PFSK-1 (cell line): ENCODE measurements around the gene ZNF836.

Source experiments
- FOXP2 ChIP-seq: optimal IDR thresholded peaks from 2 replicates; pipeline ENCODE3; 2011; ENCODE audit warnings: borderline replicate concordance, control low read depth, inconsistent platforms; ENCODE audit not compliant: insufficient read depth; ENCODE audit errors: extremely low read length, extremely low read depth
- POLR2AphosphoS5 ChIP-seq: IDR thresholded peaks from 2 replicates; pipeline ENCODE4 v1.6.1; 2012; ENCODE audit warnings: low read depth, mild to moderate bottlenecking, control low read depth, low read length, moderate library complexity
- REST ChIP-seq, 2 experiments: IDR thresholded peaks; 2 replicates each; pipeline versions ENCODE4 v1.6.1 to v1.8.0; 2011 to 2012; ENCODE audit warnings: low read depth in 2 of 2, low read length in 2 of 2, control low read depth in 1 of 2, inconsistent platforms in 1 of 2, mild to moderate bottlenecking in 1 of 2, moderate library complexity in 1 of 2; ENCODE audit not compliant: insufficient read depth in 1 of 2
- SIN3A ChIP-seq: IDR thresholded peaks from 2 replicates; pipeline ENCODE4 v1.6.1; 2012; ENCODE audit warnings: mild to moderate bottlenecking, low read length, moderate library complexity, borderline replicate concordance; ENCODE audit not compliant: insufficient read depth
- TAF1 ChIP-seq: IDR thresholded peaks from 2 replicates; pipeline ENCODE4 v1.6.1; 2012; ENCODE audit warnings: low read length, control low read depth, borderline replicate concordance; ENCODE audit not compliant: insufficient read depth

The ZNF836 gene

DNA sequence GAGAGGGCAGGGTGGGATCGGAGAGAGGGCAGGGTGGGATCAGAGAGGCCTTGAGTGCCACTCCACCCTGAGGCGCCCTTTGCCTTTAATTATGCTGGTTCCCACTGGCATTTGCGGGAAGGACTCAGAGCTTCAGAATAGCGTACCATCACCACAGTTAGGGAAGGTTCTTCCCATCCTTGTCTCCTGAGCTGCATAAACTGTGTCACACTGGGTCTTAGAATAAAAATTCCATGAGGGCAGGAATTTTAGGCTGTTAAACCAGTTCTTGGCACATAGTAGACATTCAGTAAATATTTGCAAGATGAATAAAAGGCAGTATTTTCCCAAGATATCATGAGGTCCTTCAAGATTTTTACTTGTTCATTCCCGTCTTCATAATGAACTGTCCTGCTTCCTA lies 42.8 kb upstream of the ZNF836 start:
- no peak for TF ChIP-seq TAF1

DNA sequence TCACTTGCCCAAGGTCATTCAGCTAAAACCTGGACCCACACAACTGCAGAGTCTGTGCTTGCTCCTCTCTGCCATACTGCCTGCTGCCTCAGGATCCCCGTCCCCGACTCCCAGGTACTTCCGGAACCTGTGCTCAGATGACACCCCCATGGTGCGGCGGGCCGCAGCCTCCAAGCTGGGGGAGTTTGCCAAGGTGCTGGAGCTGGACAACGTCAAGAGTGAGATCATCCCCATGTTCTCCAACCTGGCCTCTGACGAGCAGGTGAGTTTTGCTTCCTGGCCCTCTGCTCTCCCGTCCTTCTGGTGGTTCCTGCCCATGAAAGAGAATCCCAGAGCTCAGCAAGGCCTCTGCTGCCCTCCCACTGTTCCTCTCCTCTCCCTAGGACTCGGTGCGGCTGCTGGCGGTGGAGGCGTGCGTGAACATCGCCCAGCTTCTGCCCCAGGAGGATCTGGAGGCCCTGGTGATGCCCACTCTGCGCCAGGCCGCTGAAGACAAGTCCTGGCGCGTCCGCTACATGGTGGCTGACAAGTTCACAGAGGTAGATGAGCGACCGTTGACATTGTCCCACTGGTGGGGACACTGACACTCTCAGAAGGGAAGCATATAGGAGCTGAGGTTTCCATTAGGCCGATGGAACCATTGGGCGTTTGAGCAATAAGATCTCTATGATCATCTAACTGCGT lies 41.3 kb upstream of the ZNF836 start:
- no peak for TF ChIP-seq POLR2AphosphoS5
- TF ChIP-seq FOXP2: no peak
- no peak for TF ChIP-seq TAF1
- no peak for TF ChIP-seq SIN3A

DNA sequence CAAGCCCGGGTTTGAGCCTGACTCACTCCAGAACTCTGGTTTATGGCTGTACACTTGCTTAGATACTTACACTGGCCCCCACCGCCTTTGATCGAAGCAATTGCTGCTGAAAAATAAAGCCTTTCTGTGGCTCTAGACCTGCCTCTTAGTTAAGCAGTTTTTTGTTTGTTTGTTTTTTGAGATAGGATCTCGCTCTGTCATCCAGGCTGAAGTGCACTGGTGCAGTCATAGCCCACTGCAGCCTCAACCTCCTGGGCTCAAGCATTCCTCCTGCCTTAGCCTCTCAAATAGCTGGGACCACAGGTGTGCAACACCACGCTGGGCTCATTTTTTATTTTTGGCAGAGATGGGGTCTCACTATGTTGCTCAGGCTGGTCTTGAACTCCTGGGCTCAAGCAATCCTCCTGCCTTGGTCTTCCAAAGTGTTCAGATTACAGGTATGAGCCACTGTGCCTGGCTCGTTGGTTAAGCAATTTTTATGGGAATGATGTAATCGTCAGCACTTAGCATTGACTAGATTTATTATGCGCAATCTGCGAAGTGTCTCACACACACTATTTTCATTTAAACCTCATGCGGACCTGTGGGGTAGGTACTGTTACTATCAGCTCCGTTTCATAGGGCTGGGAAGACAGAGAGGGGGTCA lies 40.6 kb upstream of the ZNF836 start:
- TF ChIP-seq FOXP2 (no peak), POLR2AphosphoS5 (no peak), REST (IDR thresholded peaks at IDR 0.05; ENCODE audit: insufficient read depth in 1 of 2, low read depth in 2 of 2, low read length in 2 of 2) (no peak), TAF1 (no peak), SIN3A (no peak)

DNA sequence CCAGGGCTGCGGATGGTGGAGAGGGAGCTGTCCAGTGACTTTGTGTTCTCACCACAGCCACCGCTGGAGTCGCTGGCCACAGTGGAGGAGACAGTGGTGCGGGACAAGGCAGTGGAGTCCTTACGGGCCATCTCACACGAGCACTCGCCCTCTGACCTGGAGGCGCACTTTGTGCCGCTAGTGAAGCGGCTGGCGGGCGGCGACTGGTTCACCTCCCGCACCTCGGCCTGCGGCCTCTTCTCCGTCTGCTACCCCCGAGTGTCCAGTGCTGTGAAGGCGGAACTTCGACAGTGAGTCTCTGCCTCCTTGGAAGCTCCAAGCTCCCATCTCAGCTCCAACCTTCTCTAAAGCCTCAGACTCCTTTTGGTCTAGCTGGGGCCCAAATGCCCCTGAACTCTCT lies 39.8 kb upstream of the ZNF836 start:
- TF ChIP-seq REST (IDR thresholded peaks at IDR 0.05; ENCODE audit: insufficient read depth in 1 of 2, low read depth in 2 of 2, low read length in 2 of 2) (no peak), POLR2AphosphoS5 (no peak), FOXP2 (no peak), TAF1 (no peak), SIN3A (no peak)

GRCh38 chr19:52206481-52206880 lies 35.1 kb upstream of the ZNF836 start:
- TF ChIP-seq POLR2AphosphoS5 (no peak), SIN3A (no peak), FOXP2 (no peak), REST (IDR thresholded peaks at IDR 0.05; ENCODE audit: insufficient read depth in 1 of 2, low read depth in 2 of 2, low read length in 2 of 2) (no peak), TAF1 (no peak)

DNA sequence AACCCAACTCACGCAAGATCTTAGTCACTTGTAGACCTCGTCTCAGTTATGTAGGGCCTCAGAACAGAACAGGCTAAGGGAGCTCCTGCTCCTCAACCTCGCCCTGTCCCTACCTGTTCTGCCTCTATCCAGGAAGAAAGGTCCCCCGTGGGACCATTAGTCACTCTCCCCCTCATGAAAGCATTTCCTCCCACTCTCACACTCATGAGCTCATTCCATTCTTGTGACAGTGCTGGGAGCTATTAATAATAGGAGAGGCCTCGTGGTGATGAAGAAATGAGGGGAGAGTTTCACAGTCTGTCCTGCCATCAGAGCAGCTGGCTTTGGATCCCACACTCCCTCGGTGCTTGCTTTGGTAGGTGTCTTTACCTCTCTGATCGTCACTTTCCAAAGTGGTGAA lies 28.6 kb upstream of the ZNF836 start:
- TF ChIP-seq REST (IDR thresholded peaks at IDR 0.05; ENCODE audit: insufficient read depth in 1 of 2, low read depth in 2 of 2, low read length in 2 of 2) (no peak), SIN3A (no peak), FOXP2 (no peak), POLR2AphosphoS5 (no peak), TAF1 (no peak)
